Smooth muscle cell (in vitro differentiated cells): ENCODE data around the gene IL31RA. TPM values are rescaled to one million over a fixed set of nuclear protein-coding genes. Genes with fewer than 3 reads are reported as not detected.

ENCODE experiments used
- DNase-seq: peaks from one replicate; lab custom pipeline; 2025; ENCODE audit not compliant: unreplicated experiment; lab: John Stamatoyannopoulos, UW
- H2AFZ ChIP-seq: fragments of 200-600 bp; sonication (generic); 2 replicates; pipeline ENCODE4 v1.6.0; 2016; ENCODE audit warnings: antibody characterized with exemption, low read depth, mild to moderate bottlenecking
- H3F3A ChIP-seq: fragments of 200-600 bp; sonication (generic); 2 replicates; pipeline ENCODE4 v1.6.0; 2017; ENCODE audit warnings: antibody characterized with exemption, low read depth
- H3K27ac ChIP-seq: fragments of 200-600 bp; sonication (generic); 2 replicates; pipeline ENCODE4 v1.5.1; 2016; ENCODE audit warnings: low read depth, mild to moderate bottlenecking
- H3K27me3 ChIP-seq: fragments of 200-600 bp; sonication (generic); 2 replicates; pipeline ENCODE4 v1.6.1; 2016; ENCODE audit warnings: low read depth, mild to moderate bottlenecking
- H3K36me3 ChIP-seq: fragments of 200-600 bp; sonication (generic); 2 replicates; pipeline ENCODE4 v1.5.1; 2016; ENCODE audit warnings: low read depth
- H3K4me1 ChIP-seq: fragments of 200-600 bp; sonication (generic); 2 replicates; pipeline ENCODE4 v1.5.1; 2016; ENCODE audit warnings: low read depth
- H3K4me2 ChIP-seq: fragments of 200-600 bp; sonication (generic); 2 replicates; pipeline ENCODE4 v1.6.0; 2016; ENCODE audit warnings: mild to moderate bottlenecking
- H3K4me3 ChIP-seq: fragments of 200-600 bp; sonication (generic); 2 replicates; pipeline ENCODE4 v1.5.1; 2016; ENCODE audit warnings: mild to moderate bottlenecking
- H3K79me2 ChIP-seq: fragments of 200-600 bp; sonication (generic); 2 replicates; pipeline ENCODE4 v1.6.0; 2016; ENCODE audit warnings: low read depth, mild to moderate bottlenecking
- H3K9ac ChIP-seq: fragments of 200-600 bp; sonication (generic); 2 replicates; pipeline ENCODE4 v1.6.0; 2016; ENCODE audit warnings: low read depth
- H3K9me3 ChIP-seq: fragments of 200-600 bp; sonication (generic); replicated peaks from 2 replicates; pipeline ENCODE4 v1.5.1; 2016; ENCODE audit warnings: low read depth
- H4K20me1 ChIP-seq: fragments of 200-600 bp; sonication (generic); 2 replicates; pipeline ENCODE4 v1.6.0; 2016; ENCODE audit warnings: low read depth
- CTCF ChIP-seq: fragments of 200-600 bp; sonication (generic); IDR thresholded peaks from 2 replicates; pipeline ENCODE4 v1.5.1; 2017; ENCODE audit warnings: borderline replicate concordance, mild to moderate bottlenecking, antibody characterized with exemption; ENCODE audit not compliant: insufficient read depth, poor library complexity, severe bottlenecking
- WGBS: methylation state at CpG from one replicate; pipeline ENCODE4 v1.1.7; 2016; ENCODE audit warnings: low lambda C conversion rate; 5-methylcytosine and 5-hydroxymethylcytosine counted together
- polyA plus RNA-seq: library from polyadenylated mRNA; unstranded; fragments of >200 nt; fragmentation: Nextera tagmentation; extraction: Ambion mirVana; gene quantifications from 2 replicates; pipeline ENCODE4 v1.2.1, GENCODE V29; 2016
- total RNA-seq: library from RNA; depleted of rRNA; stranded (reverse); fragments of >200 nt; gene quantifications from 2 replicates; pipeline ENCODE4 v1.2.3, GENCODE V29; 2014

IL31RA gene
- total and polyA plus RNA-seq, 2 experiments from 2014 or later = 0.67 to 2.2 TPM

- H3K4me2 ChIP-seq = no peak overlapping the region
- H3K36me3 ChIP-seq = no peaks in the 10 kb centered on the region
- WGBS = 87% methylated on average over 10 of the region's 10 CpGs
- H3K27ac ChIP-seq = no peak overlapping the region
- H2AFZ ChIP-seq = no peak overlapping the region
- no peak for DNase-seq
- H3K4me3 ChIP-seq = no peak overlapping the region
- no peaks in the 10 kb centered on the region for H3K27me3 ChIP-seq
- no peaks in the 10 kb centered on the region for H3F3A ChIP-seq
- no peaks in the 10 kb centered on the region for H4K20me1 ChIP-seq
- H3K9ac ChIP-seq = no peak overlapping the region
- no peak for TF ChIP-seq CTCF
- no peaks in the 10 kb centered on the region for H3K9me3 ChIP-seq
- H3K4me1 ChIP-seq = no peaks in the 10 kb centered on the region
- H3K79me2 ChIP-seq = no peaks in the 10 kb centered on the region
These were observed 65.8 kb downstream of the IL31RA start for GRCh38 chr5:55916986-55917385.

- no peak for TF ChIP-seq CTCF
- 76% methylated on average over 5 of the region's 5 CpGs for WGBS
- H3K79me2 ChIP-seq = no peaks in the 10 kb centered on the region
These were observed 66.4 kb downstream of the IL31RA start for GRCh38 chr5:55917402-55918086.

GRCh38 chr5:55918087-55919035, 67.2 kb downstream of the IL31RA start:
- Histone ChIP-seq H3K9me3 (no peaks in the 10 kb centered on the region), H3K4me3 (no peak overlapping the region), H3K27ac (no peak overlapping the region), H3K27me3 (no peaks in the 10 kb centered on the region), H3K9ac (no peak overlapping the region), H3F3A (no peaks in the 10 kb centered on the region), H4K20me1 (no peaks in the 10 kb centered on the region), H2AFZ (no peak overlapping the region), H3K4me2 (no peak overlapping the region), H3K36me3 (no peaks in the 10 kb centered on the region), H3K79me2 (no peaks in the 10 kb centered on the region), H3K4me1 (no peaks in the 10 kb centered on the region)
- no peak for TF ChIP-seq CTCF
- 86% methylated on average over 17 of the region's 17 CpGs for WGBS
- DNase-seq = no peak

More at GRCh38 chr5:55917402-55918086, 66.4 kb downstream of the IL31RA start:
- no peaks in the 10 kb centered on the region for H3K9me3 ChIP-seq
- DNase-seq = no peak
- H3K4me1 ChIP-seq = no peaks in the 10 kb centered on the region
- H3K4me3 ChIP-seq = no peak overlapping the region
- H3K27ac ChIP-seq = no peak overlapping the region
- no peaks in the 10 kb centered on the region for H3K36me3 ChIP-seq
- no peaks in the 10 kb centered on the region for H4K20me1 ChIP-seq
- no peaks in the 10 kb centered on the region for H3F3A ChIP-seq
- H3K4me2 ChIP-seq = no peak overlapping the region
- no peak overlapping the region for H2AFZ ChIP-seq
- H3K27me3 ChIP-seq = no peaks in the 10 kb centered on the region
- no peak overlapping the region for H3K9ac ChIP-seq
